Measurements from ENCODE around the gene SEMA5A. TPM values are rescaled to one million over a fixed set of nuclear protein-coding genes. Genes with fewer than 3 reads are reported as not detected.

The SEMA5A gene
- total and polyA plus RNA-seq, 7 donors = 0.60 to 4.7 (median 2.8) TPM

- intact Hi-C loops (cut with DNase I) = loop anchor here (5.0 to 10.0 kb wide), 5 partner anchors 182 to 1680 kb away; partner anchors contain the start of genes ATPSCKMT, FASTKD3 and MTRR
- peak; percentile 92 for DNase-seq
- 2% methylated on average over 45 of the region's 45 CpGs for WGBS, 2 donors
- Histone ChIP-seq H3K4me3 (peak overlapping the region; percentile 68 to 84 (median 78)), H3K9me3 (no peaks in the 10 kb centered on the region), H3K36me3 (peaks cover 0 to 6% (median 0%) of the 10 kb centered on the region in 4 donors), H3K27ac (peak overlapping the region in 3 of 4 donors; percentile 10 to 90 (median 87)), H3K4me1 (peaks cover 0 to 35% (median 20%) of the 10 kb centered on the region in 4 donors), H3K27me3 (no peaks in the 10 kb centered on the region)
- TF ChIP-seq POLR2A (IDR thresholded peaks at IDR 0.05) = no peak
- TF ChIP-seq, protein P1, sequence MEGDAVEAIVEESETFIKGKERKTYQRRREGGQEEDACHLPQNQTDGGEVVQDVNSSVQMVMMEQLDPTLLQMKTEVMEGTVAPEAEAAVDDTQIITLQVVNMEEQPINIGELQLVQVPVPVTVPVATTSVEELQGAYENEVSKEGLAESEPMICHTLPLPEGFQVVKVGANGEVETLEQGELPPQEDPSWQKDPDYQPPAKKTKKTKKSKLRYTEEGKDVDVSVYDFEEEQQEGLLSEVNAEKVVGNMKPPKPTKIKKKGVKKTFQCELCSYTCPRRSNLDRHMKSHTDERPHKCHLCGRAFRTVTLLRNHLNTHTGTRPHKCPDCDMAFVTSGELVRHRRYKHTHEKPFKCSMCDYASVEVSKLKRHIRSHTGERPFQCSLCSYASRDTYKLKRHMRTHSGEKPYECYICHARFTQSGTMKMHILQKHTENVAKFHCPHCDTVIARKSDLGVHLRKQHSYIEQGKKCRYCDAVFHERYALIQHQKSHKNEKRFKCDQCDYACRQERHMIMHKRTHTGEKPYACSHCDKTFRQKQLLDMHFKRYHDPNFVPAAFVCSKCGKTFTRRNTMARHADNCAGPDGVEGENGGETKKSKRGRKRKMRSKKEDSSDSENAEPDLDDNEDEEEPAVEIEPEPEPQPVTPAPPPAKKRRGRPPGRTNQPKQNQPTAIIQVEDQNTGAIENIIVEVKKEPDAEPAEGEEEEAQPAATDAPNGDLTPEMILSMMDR (IDR thresholded peaks at IDR 0.05) = peak; percentile 48 to 92 (median 79)
- TF ChIP-seq POLR2AphosphoS5 (IDR thresholded peaks at IDR 0.05) = peak in 2 of 4 donors; percentile 8 to 29
- TF ChIP-seq EP300 (IDR thresholded peaks at IDR 0.05) = no peak
Observed at GRCh38 chr5:9544502-9545135, 1.3 kb downstream of the SEMA5A start.

GRCh38 chr5:9544056-9544455, 1.8 kb downstream of the SEMA5A start:
- no peaks in the 10 kb centered on the region for H3K27me3 ChIP-seq
- peak overlapping the region in 3 of 4 donors; percentile 10 to 87 (median 63) for H3K27ac ChIP-seq
- DNase-seq = no peak
- TF ChIP-seq EP300 (IDR thresholded peaks at IDR 0.05) = no peak
- TF ChIP-seq POLR2A (IDR thresholded peaks at IDR 0.05) = no peak
- TF ChIP-seq POLR2AphosphoS5 (IDR thresholded peaks at IDR 0.05) = no peak
- TF ChIP-seq, protein P1 (IDR thresholded peaks at IDR 0.05) = no peak
- no peaks in the 10 kb centered on the region for H3K36me3 ChIP-seq
- peak overlapping the region; percentile 68 to 84 (median 78) for H3K4me3 ChIP-seq
- peaks cover 0 to 37% (median 20%) of the 10 kb centered on the region in 4 donors for H3K4me1 ChIP-seq
- WGBS, 2 donors = 7 to 23% methylated on average over 6 of the region's 6 CpGs
- intact Hi-C loops (cut with DNase I) = loop anchor here (5.0 to 10.0 kb wide), 5 partner anchors 182 to 1679 kb away; partner anchors contain the start of genes ATPSCKMT, FASTKD3 and MTRR
- H3K9me3 ChIP-seq = no peaks in the 10 kb centered on the region

- Histone ChIP-seq H3K4me3 (no peak overlapping the region), H3K36me3 (no peaks in the 10 kb centered on the region), H3K4me1 (peaks cover 0 to 43% (median 21%) of the 10 kb centered on the region in 4 donors), H3K27me3 (no peaks in the 10 kb centered on the region), H3K9me3 (no peaks in the 10 kb centered on the region), H3K27ac (peak overlapping the region in 3 of 4 donors; percentile 6 to 87 (median 33))
- TF ChIP-seq EP300 (IDR thresholded peaks at IDR 0.05) = no peak
- no peak for TF ChIP-seq POLR2AphosphoS5 (IDR thresholded peaks at IDR 0.05)
- TF ChIP-seq POLR2A (IDR thresholded peaks at IDR 0.05) = no peak
- TF ChIP-seq, protein P1 (IDR thresholded peaks at IDR 0.05) = no peak
- WGBS, 2 donors = 52 to 72% methylated on average over 10 of the region's 10 CpGs
- DNase-seq = no peak
- intact Hi-C loops (cut with DNase I) = loop anchor here (5.0 to 10.0 kb wide), 5 partner anchors 181 to 1679 kb away; partner anchors contain the start of genes ATPSCKMT, FASTKD3 and MTRR
Observed at GRCh38 chr5:9543311-9543920, 2.5 kb downstream of the SEMA5A start.

DNA sequence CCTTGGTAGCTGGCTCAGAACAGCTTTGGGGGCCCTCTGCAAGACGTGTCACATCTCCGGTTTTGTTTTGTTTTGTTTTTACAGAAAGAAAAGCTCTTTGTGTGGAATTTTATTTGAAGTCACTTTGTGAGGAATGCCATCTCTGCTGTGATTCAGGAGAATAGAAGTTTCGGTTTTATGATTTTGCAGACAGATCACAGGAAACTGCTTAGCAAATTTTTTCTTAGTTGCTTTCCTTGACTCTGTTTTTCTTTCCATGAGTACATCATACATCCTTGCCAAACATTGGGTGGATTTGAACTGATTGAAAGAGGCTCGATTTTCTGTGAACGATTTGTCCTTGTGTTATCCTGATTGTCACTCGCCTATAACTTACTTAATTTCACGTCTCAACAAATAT, 5.1 kb downstream of the SEMA5A start:
- no peaks in the 10 kb centered on the region for H3K27me3 ChIP-seq
- peak overlapping the region in 1 of 4 donors; percentile 5 for H3K27ac ChIP-seq
- WGBS, 2 donors = 59 to 68% methylated on average over 7 of the region's 7 CpGs
- H3K4me1 ChIP-seq = peaks cover 0 to 29% (median 16%) of the 10 kb centered on the region in 4 donors
- TF ChIP-seq, protein P1 (IDR thresholded peaks at IDR 0.05) = no peak
- TF ChIP-seq POLR2A (IDR thresholded peaks at IDR 0.05) = no peak
- TF ChIP-seq EP300 (IDR thresholded peaks at IDR 0.05) = no peak
- intact Hi-C loops (cut with DNase I) = loop anchor here (5.0 to 10.0 kb wide), 5 partner anchors 178 to 1676 kb away; partner anchors contain the start of genes ATPSCKMT, FASTKD3 and MTRR
- H3K36me3 ChIP-seq = no peaks in the 10 kb centered on the region
- H3K9me3 ChIP-seq = no peaks in the 10 kb centered on the region
- H3K4me3 ChIP-seq = no peak overlapping the region
- no peak for DNase-seq
